H9 (cell line): Measurements from ENCODE around the gene B9D1. TPM values are rescaled to one million over a fixed set of nuclear protein-coding genes. Genes with fewer than 3 reads are reported as not detected.
A peak's percentile ranks its signal among the peaks of the same experiment; 100 is the strongest.

ENCODE experiments used
- DNase-seq: peaks from one replicate; pipeline ENCODE4 v3.0.0-alpha.2; 2017
- H2AFZ ChIP-seq: one replicate; pipeline ENCODE4 v1.6.1; 2013; ENCODE audit warnings: mild to moderate bottlenecking, low read length, control low read depth, moderate library complexity
- H2AK5ac ChIP-seq: 2 replicates; pipeline ENCODE4 v1.6.1; 2013; ENCODE audit warnings: low read length, control low read depth, mixed read lengths; ENCODE audit not compliant: insufficient read length
- H2BK120ac ChIP-seq: one replicate; pipeline ENCODE4 v1.6.1; 2013; ENCODE audit warnings: low read depth, mild to moderate bottlenecking, low read length, control low read depth, inconsistent platforms; ENCODE audit not compliant: poor library complexity, severe bottlenecking
- H2BK12ac ChIP-seq: 2 replicates; pipeline ENCODE4 v1.6.1; 2013; ENCODE audit warnings: low read length, control low read depth, mixed read lengths, low read depth; ENCODE audit not compliant: insufficient read length
- H2BK15ac ChIP-seq: 2 replicates; pipeline ENCODE4 v1.6.1; 2013; ENCODE audit warnings: low read depth, low read length, control low read depth
- H2BK20ac ChIP-seq: one replicate; pipeline ENCODE4 v1.6.1; 2013; ENCODE audit warnings: low read depth, mild to moderate bottlenecking, low read length, control low read depth, inconsistent platforms; ENCODE audit not compliant: poor library complexity, severe bottlenecking
- H2BK5ac ChIP-seq: 2 replicates; pipeline ENCODE4 v1.6.1; 2013; ENCODE audit warnings: low read length, control low read depth, mixed read lengths; ENCODE audit not compliant: insufficient read length
- H3K14ac ChIP-seq: 2 replicates; pipeline ENCODE4 v1.6.1; 2013; ENCODE audit warnings: low read length, control low read depth; ENCODE audit not compliant: insufficient read depth
- H3K18ac ChIP-seq: 2 replicates; pipeline ENCODE4 v1.6.1; 2013; ENCODE audit warnings: low read depth, mild to moderate bottlenecking, mixed read lengths, low read length, control low read depth; ENCODE audit not compliant: insufficient read length
- H3K23ac ChIP-seq: 2 replicates; pipeline ENCODE4 v1.6.1; 2013; ENCODE audit warnings: low read length, control low read depth, mixed read lengths, low read depth; ENCODE audit not compliant: insufficient read length
- H3K23me2 ChIP-seq: 2 replicates; pipeline ENCODE4 v1.6.1; 2013; ENCODE audit warnings: low read depth, mild to moderate bottlenecking, mixed read lengths, low read length, control low read depth; ENCODE audit not compliant: insufficient read length, poor library complexity, severe bottlenecking
- H3K27ac ChIP-seq: 2 replicates; pipeline ENCODE4 v1.5.1; 2013; ENCODE audit warnings: low read length, control low read depth, mixed read lengths, low read depth; ENCODE audit not compliant: insufficient read length
- H3K27me3 ChIP-seq: 2 replicates; pipeline ENCODE4 v1.6.1; 2013; ENCODE audit warnings: low read length, control low read depth, inconsistent platforms; ENCODE audit not compliant: insufficient read depth
- H3K4ac ChIP-seq: 2 replicates; pipeline ENCODE4 v1.6.1; 2013; ENCODE audit warnings: low read depth, mild to moderate bottlenecking, control low read depth, inconsistent platforms, low read length, moderate library complexity
- H3K4me1 ChIP-seq: 2 replicates; pipeline ENCODE4 v1.6.1; 2013; ENCODE audit warnings: low read length, control low read depth, inconsistent platforms; ENCODE audit not compliant: insufficient read depth
- H3K4me2 ChIP-seq: 2 replicates; pipeline ENCODE4 v1.6.1; 2013; ENCODE audit warnings: low read length, control low read depth, mixed read lengths; ENCODE audit not compliant: insufficient read length, insufficient read depth
- H3K56ac ChIP-seq: 2 replicates; pipeline ENCODE4 v1.6.1; 2013; ENCODE audit warnings: low read depth, mild to moderate bottlenecking, mixed read lengths, low read length, control low read depth; ENCODE audit not compliant: insufficient read length
- H3K79me1 ChIP-seq: 2 replicates; pipeline ENCODE4 v1.6.1; 2013; ENCODE audit warnings: low read depth, mild to moderate bottlenecking, moderate library complexity, low read length, control low read depth, inconsistent platforms; ENCODE audit not compliant: insufficient read depth, poor library complexity, severe bottlenecking
- H3K79me2 ChIP-seq: 2 replicates; pipeline ENCODE4 v1.6.1; 2013; ENCODE audit warnings: low read length, control low read depth, inconsistent platforms; ENCODE audit not compliant: insufficient read depth
- H3K9ac ChIP-seq: 2 replicates; pipeline ENCODE4 v1.6.1; 2013; ENCODE audit warnings: low read length, control low read depth, mixed read lengths; ENCODE audit not compliant: insufficient read length; ENCODE audit errors: extremely low read depth
- H3K9me3 ChIP-seq: one replicate; pipeline ENCODE4 v1.6.1; 2013; ENCODE audit warnings: low read depth, low read length, inconsistent platforms; ENCODE audit not compliant: control insufficient read depth
- H3T11ph ChIP-seq: one replicate; pipeline ENCODE4 v1.6.1; 2013; ENCODE audit warnings: mild to moderate bottlenecking, low read length, control low read depth, inconsistent platforms
- H4K20me1 ChIP-seq: one replicate; pipeline ENCODE4 v1.6.1; 2013; ENCODE audit not compliant: control insufficient read depth, insufficient read length, insufficient read depth
- H4K5ac ChIP-seq: 2 replicates; pipeline ENCODE4 v1.6.1; 2013; ENCODE audit warnings: low read depth, mild to moderate bottlenecking, mixed read lengths, low read length, control low read depth; ENCODE audit not compliant: insufficient read length
- H4K8ac ChIP-seq: replicated peaks from 2 replicates; pipeline ENCODE4 v1.6.1; 2013; ENCODE audit warnings: low read length, control low read depth, mixed read lengths, low read depth; ENCODE audit not compliant: insufficient read length
- H4K91ac ChIP-seq: 2 replicates; pipeline ENCODE4 v1.6.1; 2013; ENCODE audit warnings: low read depth, mild to moderate bottlenecking, moderate library complexity, mixed read lengths, low read length, control low read depth; ENCODE audit not compliant: insufficient read length
- H3K27ac Mint-ChIP-seq, 3 experiments: 2 replicates in 2 of 3; 3 replicates in 1 of 3; pipeline ENCODE4 v1.8.0; 2020 to 2021; ENCODE audit warnings: mixed read lengths in 3 of 3, mild to moderate bottlenecking in 1 of 3, moderate library complexity in 1 of 3
- H3K27me3 Mint-ChIP-seq: 2 replicates; pipeline ENCODE4 v1.8.0; 2021; ENCODE audit warnings: low read depth, mild to moderate bottlenecking, moderate library complexity, mixed read lengths
- H3K36me3 Mint-ChIP-seq, 3 experiments: 2 replicates in 2 of 3; 3 replicates in 1 of 3; pipeline ENCODE4 v1.8.0; 2020 to 2021; ENCODE audit warnings: low read depth in 3 of 3, mixed read lengths in 3 of 3; ENCODE audit not compliant: insufficient read depth in 1 of 3
- H3K4me1 Mint-ChIP-seq, 2 experiments: 2 replicates each; pipeline ENCODE4 v1.8.0; 2020; ENCODE audit warnings: mixed read lengths in 2 of 2
- H3K4me3 Mint-ChIP-seq, 2 experiments: 2 replicates in 1 of 2; 3 replicates in 1 of 2; pipeline ENCODE4 v1.8.0; 2020 to 2021; ENCODE audit warnings: mild to moderate bottlenecking in 2 of 2, mixed read lengths in 2 of 2, moderate library complexity in 1 of 2
- H3K9me3 Mint-ChIP-seq, 2 experiments: 2 replicates in 1 of 2; 3 replicates in 1 of 2; pipeline ENCODE4 v1.8.0; 2020; ENCODE audit warnings: mild to moderate bottlenecking in 2 of 2, mixed read lengths in 2 of 2, moderate library complexity in 1 of 2
- CTCF ChIP-seq: fragments of 200-600 bp; sonication (generic); conservative IDR thresholded peaks from 3 replicates; pipeline ENCODE4 v1.8.0; 2021; ENCODE audit warnings: antibody characterized with exemption, mild to moderate bottlenecking
- WGBS: extraction: QIAGEN DNeasy Blood & Tissue Kit; methylation state at CpG from one replicate; pipeline ENCODE4 v1.1.7; 2013; ENCODE audit warnings: missing lambda C conversion rate, low lambda C conversion rate, mixed read lengths; ENCODE audit not compliant: insufficient read length; ENCODE audit errors: extremely low coverage; 5-methylcytosine and 5-hydroxymethylcytosine counted together
- total RNA-seq: library from RNA; stranded (reverse); gene quantifications from 2 replicates; pipeline ENCODE4 v1.2.1, GENCODE V29; 2021

B9D1 gene
- total RNA-seq, 1 experiment from 2014 or later, result 30.4 TPM

GRCh38 chr17:19363460-19364035, 1.0 kb upstream of the B9D1 start:
- Histone ChIP-seq H2BK12ac (no peak overlapping the region), H3K23ac (no peak overlapping the region), H3K56ac (no peak overlapping the region), H2AK5ac (no peak overlapping the region), H2BK20ac (no peak overlapping the region), H3K4me2 (no peak overlapping the region), H3K23me2 (no peaks in the 10 kb centered on the region), H2BK120ac (no peak overlapping the region), H3K27me3 (no peaks in the 10 kb centered on the region), H4K91ac (no peak overlapping the region), H3K9me3 (no peaks in the 10 kb centered on the region), H3K79me1 (no peaks in the 10 kb centered on the region), H4K8ac (no peak overlapping the region), H2BK5ac (no peak overlapping the region), H3K4ac (no peak overlapping the region), H4K5ac (no peak overlapping the region), H3K9ac (no peak overlapping the region), H2AFZ (no peak overlapping the region), H4K20me1 (no peaks in the 10 kb centered on the region), H3K4me1 (no peaks in the 10 kb centered on the region), H3T11ph (no peak overlapping the region), H3K14ac (no peak overlapping the region), H3K27ac (no peak overlapping the region), H3K79me2 (no peaks in the 10 kb centered on the region), H2BK15ac (no peak overlapping the region), H3K18ac (no peak overlapping the region)
- peaks cover 6 to 15% (median 14%) of the 10 kb centered on the region in 3 experiments; a peak in 6 of 7 replicates for H3K36me3 Mint-ChIP-seq
- no peak for TF ChIP-seq CTCF
- no peaks in the 10 kb centered on the region; a peak in 1 of 5 replicates for H3K9me3 Mint-ChIP-seq
- no CpG with 5 or more reads among the region's 6 CpGs for WGBS
- peaks cover 5% of the 10 kb centered on the region; the same call in 1 of the 2 replicates for H3K27me3 Mint-ChIP-seq
- DNase-seq, result no peak
- peak overlapping the region in 1 of 3 experiments; percentile 89; a peak in 2 of 7 replicates for H3K27ac Mint-ChIP-seq
- H3K4me3 Mint-ChIP-seq, result peak overlapping the region; percentile 84 to 88; a peak in 3 of 5 replicates
- H3K4me1 Mint-ChIP-seq, result peaks cover 22 to 30% of the 10 kb centered on the region in 2 experiments
